ENCODE results near the gene SPATA2. TPM values are rescaled to one million over a fixed set of nuclear protein-coding genes. Genes with fewer than 3 reads are reported as not detected.

The SPATA2 gene
- total and polyA plus RNA-seq, 2 of the 8 experiments (the other 6 are each of a cell fraction or from before 2014, with no cell fraction given) = 11.0 to 13.0 TPM

DNA sequence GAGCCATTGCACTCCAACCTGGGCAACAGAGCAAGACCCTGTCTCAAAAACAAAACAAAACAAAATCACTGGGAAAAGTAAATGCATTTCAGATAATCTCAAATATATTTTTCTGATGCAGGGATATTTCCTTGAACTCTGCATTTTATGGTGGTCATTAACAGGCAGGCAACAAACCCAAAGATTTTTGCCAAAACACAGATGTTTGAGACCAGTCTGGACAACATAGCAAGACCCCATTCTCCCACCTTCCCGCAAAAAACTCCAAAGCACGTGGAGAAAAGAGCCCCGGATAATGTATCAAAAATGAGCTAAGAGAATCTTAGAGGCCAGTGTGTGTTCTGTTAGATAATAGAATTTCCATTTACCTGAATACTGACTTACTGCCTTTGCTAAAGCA lies 58.4 kb downstream of the SPATA2 start (continued):
- TF ChIP-seq, protein P1, sequence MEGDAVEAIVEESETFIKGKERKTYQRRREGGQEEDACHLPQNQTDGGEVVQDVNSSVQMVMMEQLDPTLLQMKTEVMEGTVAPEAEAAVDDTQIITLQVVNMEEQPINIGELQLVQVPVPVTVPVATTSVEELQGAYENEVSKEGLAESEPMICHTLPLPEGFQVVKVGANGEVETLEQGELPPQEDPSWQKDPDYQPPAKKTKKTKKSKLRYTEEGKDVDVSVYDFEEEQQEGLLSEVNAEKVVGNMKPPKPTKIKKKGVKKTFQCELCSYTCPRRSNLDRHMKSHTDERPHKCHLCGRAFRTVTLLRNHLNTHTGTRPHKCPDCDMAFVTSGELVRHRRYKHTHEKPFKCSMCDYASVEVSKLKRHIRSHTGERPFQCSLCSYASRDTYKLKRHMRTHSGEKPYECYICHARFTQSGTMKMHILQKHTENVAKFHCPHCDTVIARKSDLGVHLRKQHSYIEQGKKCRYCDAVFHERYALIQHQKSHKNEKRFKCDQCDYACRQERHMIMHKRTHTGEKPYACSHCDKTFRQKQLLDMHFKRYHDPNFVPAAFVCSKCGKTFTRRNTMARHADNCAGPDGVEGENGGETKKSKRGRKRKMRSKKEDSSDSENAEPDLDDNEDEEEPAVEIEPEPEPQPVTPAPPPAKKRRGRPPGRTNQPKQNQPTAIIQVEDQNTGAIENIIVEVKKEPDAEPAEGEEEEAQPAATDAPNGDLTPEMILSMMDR (IDR thresholded peaks at IDR 0.05; ENCODE audit: control extremely low read depth in 1 of 3, insufficient read depth in 1 of 3, low read depth in 1 of 3, low read length in 3 of 3) = no peak

Measured in H1 (cell line).